HepG2 (cell line): ENCODE measurements around the gene CSK. TPM values are rescaled to one million over a fixed set of nuclear protein-coding genes. Genes with fewer than 3 reads are reported as not detected.

Experiments
- ATAC-seq: fragments of 200-7000 bp; cut with Tn5 transposase; 3 replicates; pipeline ENCODE4 v1.9.1; 2020; ENCODE audit warnings: mild to moderate bottlenecking, moderate library complexity
- BruUV-seq: library from RNA; stranded (reverse); fragments of 400-500 nt; replicated peaks from 2 replicates; lab custom pipeline; 2021; lab: Mats Ljungman, UMichigan
- CTCF ChIA-PET: fragments of 300-600 bp; formaldehyde crosslinking; extraction: SDS; loops from one replicate; lab custom pipeline; 2021; ENCODE audit warnings: low total read pairs, inconsistent platforms, low intra/inter-chr PET ratio; lab: Yijun Ruan, JAX
- POLR2A ChIA-PET: fragments of 350-600 bp; sonication (Branson Sonifier 250); formaldehyde crosslinking; loops from one replicate; lab custom pipeline; 2020; ENCODE audit warnings: antibody characterized with exemption, inconsistent platforms; lab: Yijun Ruan, JAX
- DNase-seq: peaks from one replicate; pipeline ENCODE4 v3.0.0-alpha.2; 2015; ENCODE audit warnings: low spot score
- FAIRE-seq: peaks from 3 replicates; lab custom pipeline; 2011; peaks lifted over from hg19 to GRCh38; lab: Jason Lieb, UNC
- H2AFZ ChIP-seq: one replicate; pipeline ENCODE4 v1.6.1; 2011; ENCODE audit warnings: low read length, inconsistent platforms
- H3K27ac ChIP-seq: fragments of 300-600 bp; 3 replicates; pipeline ENCODE4 v1.8.0; 2011; ENCODE audit warnings: mixed run types, mild to moderate bottlenecking, mixed read lengths, low read length, inconsistent platforms; ENCODE audit not compliant: insufficient read depth; ENCODE audit errors: extremely low read length
- H3K27me3 ChIP-seq, 2 experiments: fragments of 200-600 bp in 1 of 2; 2 replicates in 1 of 2; 3 replicates in 1 of 2; pipeline versions ENCODE4 v1.6.0 to v1.8.0; 2011; ENCODE audit warnings: low read length in 2 of 2, mild to moderate bottlenecking in 2 of 2, moderate library complexity in 2 of 2, inconsistent platforms in 1 of 2; ENCODE audit not compliant: insufficient read depth in 2 of 2, control insufficient read depth in 1 of 2
- H3K36me3 ChIP-seq, 2 experiments: fragments of 200-600 bp in 1 of 2; replicated peaks in 1 of 2; 2 replicates in 1 of 2; 3 replicates in 1 of 2; pipeline versions ENCODE4 v1.5.1 to v1.8.0; 2011; ENCODE audit warnings: low read length in 2 of 2, inconsistent platforms in 1 of 2; ENCODE audit not compliant: insufficient read depth in 2 of 2, control insufficient read depth in 1 of 2
- H3K4me1 ChIP-seq: 2 replicates; pipeline ENCODE4 v1.5.1; 2012; ENCODE audit warnings: low read length, inconsistent platforms; ENCODE audit not compliant: insufficient read depth
- H3K4me2 ChIP-seq: 2 replicates; pipeline ENCODE4 v1.6.0; 2011; ENCODE audit warnings: low read depth, low read length, inconsistent platforms
- H3K4me3 ChIP-seq, 3 experiments: fragments of 200-600 bp in 1 of 3; sonication (generic), shearing (Covaris generic) in 1 of 3; replicated peaks in 1 of 3; 2 replicates each; pipeline ENCODE4 v1.5.1; 2011 to 2016; ENCODE audit warnings: low read length in 3 of 3, inconsistent platforms in 2 of 3, low read depth in 2 of 3, mild to moderate bottlenecking in 2 of 3, control low read depth in 1 of 3, mixed read lengths in 1 of 3; ENCODE audit not compliant: insufficient read depth in 1 of 3
- H3K79me2 ChIP-seq: one replicate; pipeline ENCODE4 v1.6.1; 2011; ENCODE audit warnings: low read length, inconsistent platforms; ENCODE audit not compliant: insufficient read depth
- H3K9ac ChIP-seq: 2 replicates; pipeline ENCODE4 v1.6.0; 2011; ENCODE audit warnings: mild to moderate bottlenecking, low read depth, low read length, inconsistent platforms; ENCODE audit not compliant: insufficient read depth
- H3K9me3 ChIP-seq: 2 replicates; pipeline ENCODE4 v1.5.1; 2012; ENCODE audit warnings: mild to moderate bottlenecking, low read length
- H4K20me1 ChIP-seq: 2 replicates; pipeline ENCODE4 v1.6.0; 2011; ENCODE audit warnings: inconsistent platforms, mild to moderate bottlenecking, low read length, moderate library complexity; ENCODE audit not compliant: insufficient read depth
- CTCF ChIP-seq: sonication (generic); formaldehyde crosslinking; IDR thresholded peaks from 2 replicates; pipeline ENCODE4 v1.5.0; 2020; ENCODE audit warnings: mild to moderate bottlenecking, missing genetic modification reagents, moderate library complexity
- ELF3 ChIP-seq: IDR thresholded peaks from 2 replicates; pipeline ENCODE4 v1.6.1; 2016; ENCODE audit warnings: missing genetic modification reagents, missing compliant biosample characterization
- GZF1 ChIP-seq: sonication (generic); formaldehyde crosslinking; IDR thresholded peaks from 2 replicates; pipeline ENCODE4 v1.5.1; 2020; ENCODE audit warnings: mild to moderate bottlenecking, missing genetic modification reagents
- HNRNPLL ChIP-seq: fragments of 200-400 bp; formaldehyde crosslinking; IDR thresholded peaks from 2 replicates; pipeline ENCODE4 v1.6.1; 2017; ENCODE audit warnings: mild to moderate bottlenecking, low read depth, low read length; ENCODE audit not compliant: poor library complexity, severe bottlenecking
- NFIB ChIP-seq: sonication (generic); formaldehyde crosslinking; IDR thresholded peaks from 2 replicates; pipeline ENCODE4 v1.9.0; 2021; ENCODE audit warnings: missing genetic modification reagents, mild to moderate bottlenecking, borderline replicate concordance
- PAXIP1 ChIP-seq: sonication (generic); formaldehyde crosslinking; conservative IDR thresholded peaks from 2 replicates; pipeline ENCODE4 v1.4.0; 2020; ENCODE audit warnings: mild to moderate bottlenecking, missing genetic modification reagents, moderate library complexity
- ZBTB7A ChIP-seq: sonication (generic); formaldehyde crosslinking; IDR thresholded peaks from 2 replicates; pipeline ENCODE4 v1.8.0; 2022; ENCODE audit warnings: mild to moderate bottlenecking, missing genetic modification reagents
- ZBTB7B ChIP-seq: sonication (generic); formaldehyde crosslinking; IDR thresholded peaks from 2 replicates; pipeline ENCODE4 v1.4.0; 2020; ENCODE audit warnings: missing genetic modification reagents
- ZNF101 ChIP-seq: sonication (generic); formaldehyde crosslinking; IDR thresholded peaks from 2 replicates; pipeline ENCODE4 v1.4.0; 2020; ENCODE audit warnings: mild to moderate bottlenecking, low read depth, missing genetic modification reagents, borderline replicate concordance
- ZNF276 ChIP-seq: sonication (generic); formaldehyde crosslinking; IDR thresholded peaks from 2 replicates; pipeline ENCODE4 v1.4.0; 2020; ENCODE audit warnings: mild to moderate bottlenecking, low read depth, missing genetic modification reagents
- ZNF317 ChIP-seq: sonication (generic); formaldehyde crosslinking; IDR thresholded peaks from 2 replicates; pipeline ENCODE4 v1.5.0; 2020; ENCODE audit warnings: mild to moderate bottlenecking, missing genetic modification reagents
- ZNF33A ChIP-seq: sonication (generic); formaldehyde crosslinking; IDR thresholded peaks from 2 replicates; pipeline ENCODE4 v1.5.1; 2020; ENCODE audit warnings: missing genetic modification reagents, mild to moderate bottlenecking, moderate library complexity, borderline replicate concordance
- ZNF891 ChIP-seq: sonication (generic); formaldehyde crosslinking; IDR thresholded peaks from 2 replicates; pipeline ENCODE4 v1.5.0; 2020; ENCODE audit warnings: mild to moderate bottlenecking, missing genetic modification reagents
- WGBS: methylation state at CpG from one replicate; pipeline ENCODE4 v1.1.6; 2017; ENCODE audit warnings: low lambda C conversion rate; 5-methylcytosine and 5-hydroxymethylcytosine counted together
- in situ Hi-C: cut with HindIII; loops from 2 replicates; pipeline ENCODE4 v1.10.0; 2017; ENCODE audit warnings: low pct_unique_long_range_greater_than_20kb; ENCODE audit not compliant: extremely low pct_ligation_motif_present
- intact Hi-C: fragments of 100-400 bp; cut with micrococcal nuclease; formaldehyde crosslinking; loops from one replicate; pipeline ENCODE4 v1.10.0; 2022; ENCODE audit not compliant: unreplicated experiment
- polyA plus RNA-seq, 8 experiments: library from polyadenylated mRNA; depleted of rRNA in 3 of 8; stranded (reverse) in 7 of 8; unstranded in 1 of 8; fragments of >200 nt; fragmentation: Illumina TruSeq in 4 of 8; extraction: Trizol in 4 of 8; gene quantifications; 2 replicates each; pipeline versions ENCODE4 v1.2.1 to v1.2.3, GENCODE V29; 2011 to 2016; ENCODE audit warnings: low read depth in 4 of 8, missing spikeins in 1 of 8, mixed read lengths in 1 of 8; ENCODE audit not compliant: insufficient read depth in 1 of 8
- total RNA-seq, 5 experiments: library from RNA; depleted of rRNA; stranded (reverse); fragments of >200 nt; fragmentation: Illumina TruSeq; extraction: Trizol; gene quantifications; 2 replicates each; pipeline ENCODE4 v1.2.3, GENCODE V29; 2016; ENCODE audit warnings: low read depth in 1 of 5

CSK gene
- total and polyA plus RNA-seq, 2 of the 13 experiments (the other 11 are each of a cell fraction or from before 2014, with no cell fraction given) = 12.5 to 21.3 TPM

GRCh38 chr15:74775894-74776293 is 6.0 kb upstream of the CSK start (continued):
- TF ChIP-seq ZNF276 (CRISPR knock-in tag) = no peak
- no peak for TF ChIP-seq ZNF317 (CRISPR knock-in tag)
- no peak for TF ChIP-seq ZNF33A (CRISPR knock-in tag)
- TF ChIP-seq ELF3 (CRISPR knock-in tag) = no peak

GRCh38 chr15:74776821-74777768 is 4.8 kb upstream of the CSK start:
- Histone ChIP-seq H3K27me3 (no peaks in the 10 kb centered on the region), H2AFZ (no peak overlapping the region), H4K20me1 (no peaks in the 10 kb centered on the region), H3K36me3 (no peaks in the 10 kb centered on the region), H3K79me2 (no peaks in the 10 kb centered on the region), H3K9me3 (no peaks in the 10 kb centered on the region), H3K27ac (peak overlapping the region; percentile 1), H3K4me2 (peak overlapping the region; percentile 81), H3K4me1 (peaks cover 89% of the 10 kb centered on the region), H3K4me3 (peak overlapping the region; percentile 8 to 51 (median 23); a peak in 2 of 6 replicates), H3K9ac (peak overlapping the region; percentile 13; the same call in 1 of the 2 replicates)
- in situ Hi-C loops = loop anchor here (10.0 kb wide), 1 partner anchor 178 kb away; the partner anchor contains the start of gene RPP25
- WGBS = 1% methylated on average over 6 of the region's 13 CpGs
- CTCF ChIA-PET = interaction anchor here (2.5 kb wide), 1 partner anchor 23 kb away, joined by 6 read pairs; no protein-coding TSS in a partner anchor
- POLR2A ChIA-PET = interaction anchor here (0.7 to 2.3 kb wide), 7 partner anchors 8 to 591 kb away, joined by 3 to 7 read pairs (median 5); partner anchors contain the start of genes CLK3, CYP1A1 and MAN2C1
- intact Hi-C loops = no loop called here
- peak; percentile 30 for ATAC-seq
- no TSS peak for BruUV-seq
- no peak for DNase-seq
- no peak for FAIRE-seq
- TF ChIP-seq PAXIP1 (CRISPR knock-in tag) = 0 out of 2 replicates have a peak, but pooled peaks have one; percentile 35
- TF ChIP-seq ZNF101 = no peak
- peak; percentile 33 for TF ChIP-seq HNRNPLL
- TF ChIP-seq GZF1 (CRISPR knock-in tag) = no peak
- TF ChIP-seq ZBTB7B = 0 out of 2 replicates have a peak, but pooled peaks have one; percentile 13
- TF ChIP-seq CTCF (CRISPR knock-in tag) = peak; percentile 31
- TF ChIP-seq NFIB (CRISPR knock-in tag) = 0 out of 2 replicates have a peak, but pooled peaks have one; percentile 42
- peak; percentile 56; the same call in 1 of the 2 replicates for TF ChIP-seq ZBTB7A (CRISPR knock-in tag)
- 0 out of 2 replicates have a peak, but pooled peaks have one; percentile 1 for TF ChIP-seq ZNF891
